ENCODE measurements around the gene SEPTIN12.
"Not testable (repeated sequence)": the region's sequence is repeated elsewhere in the genome, so short reads cannot be mapped to it uniquely, and the experiment has no call there.

Gene SEPTIN12

GRCh38 chr16:4748682-4749411, 39.3 kb downstream of the SEPTIN12 start:
- no peak for DNase-seq
- no peak for TF ChIP-seq POLR2A (IDR thresholded peaks at IDR 0.05; ENCODE audit: low read length)

- DNase-seq: no peak
- TF ChIP-seq GATA1 (IDR thresholded peaks at IDR 0.05; ENCODE audit: low read depth, low read length) (no peak), POLR2A (IDR thresholded peaks at IDR 0.05; ENCODE audit: low read length) (no peak)
Observed at GRCh38 chr16:4747906-4748681, 40.1 kb downstream of the SEPTIN12 start.

- TF ChIP-seq GATA1 (IDR thresholded peaks at IDR 0.05; ENCODE audit: low read depth, low read length): no peak
- no peak for TF ChIP-seq POLR2A (IDR thresholded peaks at IDR 0.05; ENCODE audit: low read length)
- no peak for DNase-seq
Observed at GRCh38 chr16:4746991-4747574, 41.1 kb downstream of the SEPTIN12 start.

- TF ChIP-seq GATA1 (IDR thresholded peaks at IDR 0.05; ENCODE audit: low read depth, low read length): no peak
- TF ChIP-seq POLR2A (IDR thresholded peaks at IDR 0.05; ENCODE audit: low read length): no peak
- no peak for DNase-seq
Observed at GRCh38 chr16:4746215-4746614, 41.9 kb downstream of the SEPTIN12 start.

- no peak for TF ChIP-seq GATA1 (IDR thresholded peaks at IDR 0.05; ENCODE audit: low read depth, low read length)
- no peak for TF ChIP-seq POLR2A (IDR thresholded peaks at IDR 0.05; ENCODE audit: low read length)
- no peak for DNase-seq
Observed at GRCh38 chr16:4745274-4745569, 42.9 kb downstream of the SEPTIN12 start.

GRCh38 chr16:4744555-4745273, 43.4 kb downstream of the SEPTIN12 start:
- DNase-seq: no peak
- TF ChIP-seq POLR2A (IDR thresholded peaks at IDR 0.05; ENCODE audit: low read length) (no peak), GATA1 (IDR thresholded peaks at IDR 0.05; ENCODE audit: low read depth, low read length) (no peak)

- no peak for DNase-seq
- TF ChIP-seq GATA1 (IDR thresholded peaks at IDR 0.05; ENCODE audit: low read depth, low read length) (no peak), POLR2A (IDR thresholded peaks at IDR 0.05; ENCODE audit: low read length) (no peak)
Observed at GRCh38 chr16:4743226-4743878, 44.8 kb downstream of the SEPTIN12 start.

- DNase-seq: not testable (repeated sequence)
Observed at GRCh38 chr16:4738370-4738769, 49.8 kb downstream of the SEPTIN12 start.

- DNase-seq: no peak
- TF ChIP-seq GATA1 (IDR thresholded peaks at IDR 0.05; ENCODE audit: low read depth, low read length) (no peak), POLR2A (IDR thresholded peaks at IDR 0.05; ENCODE audit: low read length) (no peak)
Observed at GRCh38 chr16:4737545-4737944, 50.6 kb downstream of the SEPTIN12 start.

GRCh38 chr16:4736546-4736945, 51.6 kb downstream of the SEPTIN12 start:
- DNase-seq: no peak
- TF ChIP-seq POLR2A (IDR thresholded peaks at IDR 0.05; ENCODE audit: low read length): no peak
- no peak for TF ChIP-seq GATA1 (IDR thresholded peaks at IDR 0.05; ENCODE audit: low read depth, low read length)

- peak; percentile 87 to 91 for DNase-seq
- no peak for TF ChIP-seq GATA1 (IDR thresholded peaks at IDR 0.05; ENCODE audit: low read depth, low read length)
- peak; percentile 5 for TF ChIP-seq POLR2A (IDR thresholded peaks at IDR 0.05; ENCODE audit: low read length)
Observed at GRCh38 chr16:4734730-4735535, 53.2 kb downstream of the SEPTIN12 start.

- DNase-seq: peak; percentile 93 to 94
- TF ChIP-seq POLR2A (IDR thresholded peaks at IDR 0.05; ENCODE audit: low read length) (peak; percentile 45), GATA1 (IDR thresholded peaks at IDR 0.05; ENCODE audit: low read depth, low read length) (no peak)
Observed at GRCh38 chr16:4734063-4734729, 53.9 kb downstream of the SEPTIN12 start, which contains the start of the genes ANKS3 and DNAAF8. Gene ANKS3 (minus strand): TSS chr16:4734271. CDS start chr16:4730149, 4,122 bp downstream. Gene DNAAF8 (plus strand): TSS chr16:4734537. CDS start chr16:4736515, 1,978 bp downstream.

Data from erythroblast (primary cell).